K562 (cell line): ENCODE data around the gene BAIAP3. TPM values are rescaled to one million over a fixed set of nuclear protein-coding genes. Genes with fewer than 3 reads are reported as not detected.

Source experiments
- ATAC-seq: fragments of 200-7000 bp; cut with Tn5 transposase; 3 replicates; pipeline ENCODE4 v1.9.1; 2020; ENCODE audit warnings: moderate library complexity
- BruUV-seq: library from RNA; stranded (reverse); fragments of 400-500 nt; replicated peaks from 2 replicates; lab custom pipeline; 2021; lab: Mats Ljungman, UMichigan
- CTCF ChIA-PET: fragments of 300-600 bp; formaldehyde crosslinking; extraction: SDS; loops from one replicate; lab custom pipeline; 2021; ENCODE audit warnings: low intra/inter-chr PET ratio; lab: Yijun Ruan, JAX
- POLR2A ChIA-PET: fragments of 300-600, 350-650 bp; sonication (Branson Sonifier 250); formaldehyde crosslinking; extraction: SDS; loops from one replicate; lab custom pipeline; 2021; ENCODE audit warnings: antibody characterized with exemption, inconsistent platforms; lab: Yijun Ruan, JAX
- DNase-seq, 4 experiments: peaks; one replicate each; pipeline versions ENCODE4 v3.0.0 to v3.0.0-alpha.2; 2011 to 2018; ENCODE audit warnings: low spot score in 3 of 4, mixed read lengths in 3 of 4; ENCODE audit errors: extremely low read depth in 1 of 4
- FAIRE-seq: peaks from 2 replicates; lab custom pipeline; 2011; peaks lifted over from hg19 to GRCh38; lab: Jason Lieb, UNC
- H2AFZ ChIP-seq: 2 replicates; pipeline ENCODE4 v1.6.0; 2011; ENCODE audit warnings: low read depth, low read length, control low read depth, inconsistent platforms
- H3K27ac ChIP-seq: fragments of 200-600 bp; 3 replicates; pipeline ENCODE4 v1.8.0; 2011; ENCODE audit warnings: low read depth, mild to moderate bottlenecking, control low read depth, inconsistent platforms, low read length, moderate library complexity, mixed read lengths; ENCODE audit errors: extremely low read depth
- H3K27me3 ChIP-seq, 2 experiments: fragments of 300-600 bp in 1 of 2; 2 replicates in 1 of 2; 3 replicates in 1 of 2; pipeline versions ENCODE4 v1.6.0 to v1.8.0; 2011; ENCODE audit warnings: inconsistent platforms in 2 of 2, low read length in 2 of 2, mild to moderate bottlenecking in 1 of 2, mixed read lengths in 1 of 2, moderate library complexity in 1 of 2; ENCODE audit not compliant: control insufficient read depth in 2 of 2, insufficient read depth in 2 of 2
- H3K36me3 ChIP-seq: fragments of 300-600 bp; 3 replicates; pipeline ENCODE4 v1.8.0; 2011; ENCODE audit warnings: mild to moderate bottlenecking, low read length, inconsistent platforms; ENCODE audit not compliant: control insufficient read depth, insufficient read depth
- H3K4me1 ChIP-seq, 2 experiments: fragments of 200-600 bp in 1 of 2; replicated peaks in 1 of 2; 2 replicates in 1 of 2; 3 replicates in 1 of 2; pipeline versions ENCODE4 v1.5.1 to v1.8.0; 2011; ENCODE audit warnings: inconsistent platforms in 2 of 2, low read length in 2 of 2, mild to moderate bottlenecking in 1 of 2, mixed read lengths in 1 of 2, moderate library complexity in 1 of 2; ENCODE audit not compliant: control insufficient read depth in 2 of 2, insufficient read depth in 2 of 2
- H3K4me2 ChIP-seq: 2 replicates; pipeline ENCODE4 v1.6.1; 2011; ENCODE audit warnings: low read length, control low read depth, inconsistent platforms, mixed read lengths; ENCODE audit not compliant: insufficient read depth
- H3K4me3 ChIP-seq: fragments of 200-600 bp; sonication (generic), shearing (Covaris generic); 2 replicates; pipeline ENCODE4 v1.5.1; 2016; ENCODE audit warnings: control low read depth, inconsistent platforms
- H3K79me2 ChIP-seq: fragments of 200-600 bp; 3 replicates; pipeline ENCODE4 v1.8.0; 2011; ENCODE audit warnings: low read length, inconsistent platforms; ENCODE audit not compliant: control insufficient read depth, insufficient read depth
- H3K9ac ChIP-seq, 2 experiments: 2 replicates each; pipeline versions ENCODE4 v1.6.0 to v1.6.1; 2011; ENCODE audit warnings: low read depth in 2 of 2, low read length in 2 of 2, control low read depth in 1 of 2, inconsistent platforms in 1 of 2, mild to moderate bottlenecking in 1 of 2, mixed read lengths in 1 of 2; ENCODE audit not compliant: insufficient read depth in 1 of 2
- H3K9me1 ChIP-seq: one replicate; pipeline ENCODE4 v1.6.0; 2011; ENCODE audit warnings: inconsistent platforms, mild to moderate bottlenecking, low read length, moderate library complexity; ENCODE audit not compliant: control insufficient read depth, insufficient read depth
- H3K9me3 ChIP-seq: replicated peaks from 2 replicates; pipeline ENCODE4 v1.5.1; 2011; ENCODE audit warnings: low read depth, low read length, inconsistent platforms; ENCODE audit not compliant: control insufficient read depth, insufficient read depth
- H4K20me1 ChIP-seq: replicated peaks from 2 replicates; pipeline ENCODE4 v1.6.1; 2011; ENCODE audit warnings: low read length, inconsistent platforms, mixed read lengths; ENCODE audit not compliant: control insufficient read depth, insufficient read depth
- E2F6 ChIP-seq, 2 experiments: IDR thresholded peaks; 2 replicates each; pipeline ENCODE4 v1.6.1; 2011; ENCODE audit warnings: borderline replicate concordance in 1 of 2, control low read depth in 1 of 2, low read depth in 1 of 2, low read length in 1 of 2, mild to moderate bottlenecking in 1 of 2, mixed read lengths in 1 of 2, moderate library complexity in 1 of 2; ENCODE audit not compliant: insufficient read depth in 1 of 2, insufficient read length in 1 of 2, poor library complexity in 1 of 2, severe bottlenecking in 1 of 2; ENCODE audit errors: extremely low read depth in 1 of 2
- FOXJ3 ChIP-seq: sonication (generic); formaldehyde crosslinking; IDR thresholded peaks from 2 replicates; pipeline ENCODE4 v1.4.0; 2020; ENCODE audit warnings: mild to moderate bottlenecking, missing genetic modification reagents
- MLLT1 ChIP-seq, 2 experiments: fragments of 450-650 bp; IDR thresholded peaks; 2 replicates each; pipeline ENCODE4 v1.6.1; 2016
- POLR2G ChIP-seq: fragments of 200-400 bp; formaldehyde crosslinking; IDR thresholded peaks from 2 replicates; pipeline ENCODE4 v1.6.1; 2017; ENCODE audit warnings: low read depth, mild to moderate bottlenecking, antibody characterized with exemption, low read length, moderate library complexity
- WGBS: fragments of 100-300 bp; shearing (Covaris generic); methylation state at CpG from one replicate; pipeline ENCODE4 v1.1.6; 2016; ENCODE audit warnings: low coverage, mixed read lengths; ENCODE audit not compliant: insufficient coverage; ENCODE audit errors: missing lambda C conversion rate; 5-methylcytosine and 5-hydroxymethylcytosine counted together
- in situ Hi-C: fragments of 300-500 bp; cut with MboI; formaldehyde crosslinking; loops from 4 replicates; pipeline ENCODE4 v1.15.0; 2018; ENCODE audit warnings: inconsistent platforms, mixed read lengths
- intact Hi-C: fragments of 100-400 bp; cut with micrococcal nuclease; formaldehyde crosslinking; loops from 2 replicates; pipeline ENCODE4 v1.14.2; 2022
- polyA plus RNA-seq, 8 experiments: library from polyadenylated mRNA; depleted of rRNA in 4 of 8; stranded (reverse) in 5 of 8; unstranded in 3 of 8; fragments of >200 nt; fragmentation: Nextera tagmentation in 2 of 8; fragmentation: Illumina TruSeq in 1 of 8; extraction: Ambion mirVana in 2 of 8; extraction: Trizol in 1 of 8; gene quantifications; 2 replicates each; pipeline versions ENCODE4 v1.2.1 to v1.2.3, GENCODE V29; 2011 to 2014; ENCODE audit warnings: inconsistent platforms in 1 of 8, missing spikeins in 1 of 8
- total RNA-seq, 7 experiments: library from RNA; depleted of rRNA in 6 of 7; stranded (reverse); fragments of >200 nt in 6 of 7; fragmentation: Illumina TruSeq in 2 of 7; extraction: Trizol in 2 of 7; gene quantifications; 2 replicates each; pipeline versions ENCODE4 v1.2.1 to v1.2.3, GENCODE V29; 2011 to 2021; ENCODE audit warnings: low replicate concordance in 1 of 7

The BAIAP3 gene
- total and polyA plus RNA-seq, 9 of the 15 experiments (the other 6 are each of a cell fraction or from before 2014, with no cell fraction given) = 0.03 to 4.5 (median 0.57) TPM; not detected in 1

GRCh38 chr16:1356061-1356900 is 22.8 kb downstream of the BAIAP3 start:
- H4K20me1 ChIP-seq = peaks cover 4% of the 10 kb centered on the region
- H3K79me2 ChIP-seq = peaks cover 41% of the 10 kb centered on the region
- no peak for FAIRE-seq
- peak overlapping the region in 1 of 2 experiments; percentile 45; a peak in 2 of 4 replicates for H3K9ac ChIP-seq
- no peak for ATAC-seq
- no peak overlapping the region for H3K4me3 ChIP-seq
- in situ Hi-C loops (no loop called here), intact Hi-C loops (no loop called here)
- no peak for DNase-seq
- no peaks in the 10 kb centered on the region for H3K27me3 ChIP-seq
- peaks cover 15% of the 10 kb centered on the region; the same call in 2 of the 3 replicates for H3K36me3 ChIP-seq
- CTCF ChIA-PET = no interaction called here
- POLR2A ChIA-PET = interaction anchor here (0.5 to 1.1 kb wide), 3 partner anchors 13 to 649 kb away, joined by 3 to 4 read pairs (median 3); no protein-coding TSS in a partner anchor
- 81% methylated on average over 28 of the region's 33 CpGs for WGBS
- TF ChIP-seq MLLT1 (IDR thresholded peaks at IDR 0.05) (no peak), E2F6 (IDR thresholded peaks at IDR 0.05; ENCODE audit: borderline replicate concordance in 1 of 2, extremely low read depth in 1 of 2, insufficient read depth in 1 of 2, insufficient read length in 1 of 2, low read depth in 1 of 2, low read length in 1 of 2, poor library complexity in 1 of 2, severe bottlenecking in 1 of 2) (no peak), FOXJ3 (CRISPR knock-in tag) (no peak), POLR2G (0 out of 2 replicates have a peak, but pooled peaks have one; percentile 23)
- TF ChIP-seq, all 486 proteins: peak for 1
- peaks cover 2 to 64% of the 10 kb centered on the region in 2 experiments; a peak in 3 of 5 replicates for H3K4me1 ChIP-seq
- H3K9me3 ChIP-seq = no peaks in the 10 kb centered on the region
- no peaks in the 10 kb centered on the region for H3K9me1 ChIP-seq
- BruUV-seq = no TSS peak
- H3K4me2 ChIP-seq = no peak overlapping the region
- no peak overlapping the region for H2AFZ ChIP-seq
- H3K27ac ChIP-seq = no peak overlapping the region
